ENCODE data around the gene MSLN.

DNA sequence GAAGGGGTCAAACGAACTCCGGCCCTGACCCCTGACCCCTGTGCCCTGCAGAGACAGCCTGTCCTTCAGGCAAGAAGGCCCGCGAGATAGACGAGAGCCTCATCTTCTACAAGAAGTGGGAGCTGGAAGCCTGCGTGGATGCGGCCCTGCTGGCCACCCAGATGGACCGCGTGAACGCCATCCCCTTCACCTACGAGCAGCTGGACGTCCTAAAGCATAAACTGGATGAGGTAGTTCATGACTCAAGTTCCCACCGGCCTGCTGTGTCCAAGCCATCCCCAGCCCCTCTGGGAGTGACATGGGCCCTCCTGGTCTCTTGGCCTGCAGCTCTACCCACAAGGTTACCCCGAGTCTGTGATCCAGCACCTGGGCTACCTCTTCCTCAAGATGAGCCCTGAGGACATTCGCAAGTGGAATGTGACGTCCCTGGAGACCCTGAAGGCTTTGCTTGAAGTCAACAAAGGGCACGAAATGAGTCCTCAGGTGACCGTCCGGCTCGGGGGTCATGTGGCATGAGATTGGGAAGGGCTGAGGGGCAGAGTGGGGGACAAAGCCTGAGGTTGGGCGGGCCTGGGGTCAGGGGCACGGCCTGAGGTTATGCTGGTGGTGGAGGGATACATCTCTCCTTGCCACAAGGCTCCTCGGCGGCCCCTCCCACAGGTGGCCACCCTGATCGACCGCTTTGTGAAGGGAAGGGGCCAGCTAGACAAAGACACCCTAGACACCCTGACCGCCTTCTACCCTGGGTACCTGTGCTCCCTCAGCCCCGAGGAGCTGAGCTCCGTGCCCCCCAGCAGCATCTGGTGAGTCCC, 5.7 kb downstream of the MSLN start:
- TF ChIP-seq, protein P1, sequence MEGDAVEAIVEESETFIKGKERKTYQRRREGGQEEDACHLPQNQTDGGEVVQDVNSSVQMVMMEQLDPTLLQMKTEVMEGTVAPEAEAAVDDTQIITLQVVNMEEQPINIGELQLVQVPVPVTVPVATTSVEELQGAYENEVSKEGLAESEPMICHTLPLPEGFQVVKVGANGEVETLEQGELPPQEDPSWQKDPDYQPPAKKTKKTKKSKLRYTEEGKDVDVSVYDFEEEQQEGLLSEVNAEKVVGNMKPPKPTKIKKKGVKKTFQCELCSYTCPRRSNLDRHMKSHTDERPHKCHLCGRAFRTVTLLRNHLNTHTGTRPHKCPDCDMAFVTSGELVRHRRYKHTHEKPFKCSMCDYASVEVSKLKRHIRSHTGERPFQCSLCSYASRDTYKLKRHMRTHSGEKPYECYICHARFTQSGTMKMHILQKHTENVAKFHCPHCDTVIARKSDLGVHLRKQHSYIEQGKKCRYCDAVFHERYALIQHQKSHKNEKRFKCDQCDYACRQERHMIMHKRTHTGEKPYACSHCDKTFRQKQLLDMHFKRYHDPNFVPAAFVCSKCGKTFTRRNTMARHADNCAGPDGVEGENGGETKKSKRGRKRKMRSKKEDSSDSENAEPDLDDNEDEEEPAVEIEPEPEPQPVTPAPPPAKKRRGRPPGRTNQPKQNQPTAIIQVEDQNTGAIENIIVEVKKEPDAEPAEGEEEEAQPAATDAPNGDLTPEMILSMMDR (conservative IDR thresholded peaks at IDR 0.05; ENCODE audit: low read depth in 2 of 2), result no peak
- TF ChIP-seq ETS1 (IDR thresholded peaks at IDR 0.05) (no peak), EZH2 (IDR thresholded peaks at IDR 0.05; ENCODE audit: low read depth, unreplicated experiment) (no peak), POLR2AphosphoS5 (IDR thresholded peaks at IDR 0.05; ENCODE audit: low read depth) (no peak), JUNB (IDR thresholded peaks at IDR 0.05; ENCODE audit: unreplicated experiment) (no peak), CREB1 (CRISPR knock-in tag; IDR thresholded peaks at IDR 0.05; ENCODE audit: low read depth) (no peak)
- TF ChIP-seq, protein P2, sequence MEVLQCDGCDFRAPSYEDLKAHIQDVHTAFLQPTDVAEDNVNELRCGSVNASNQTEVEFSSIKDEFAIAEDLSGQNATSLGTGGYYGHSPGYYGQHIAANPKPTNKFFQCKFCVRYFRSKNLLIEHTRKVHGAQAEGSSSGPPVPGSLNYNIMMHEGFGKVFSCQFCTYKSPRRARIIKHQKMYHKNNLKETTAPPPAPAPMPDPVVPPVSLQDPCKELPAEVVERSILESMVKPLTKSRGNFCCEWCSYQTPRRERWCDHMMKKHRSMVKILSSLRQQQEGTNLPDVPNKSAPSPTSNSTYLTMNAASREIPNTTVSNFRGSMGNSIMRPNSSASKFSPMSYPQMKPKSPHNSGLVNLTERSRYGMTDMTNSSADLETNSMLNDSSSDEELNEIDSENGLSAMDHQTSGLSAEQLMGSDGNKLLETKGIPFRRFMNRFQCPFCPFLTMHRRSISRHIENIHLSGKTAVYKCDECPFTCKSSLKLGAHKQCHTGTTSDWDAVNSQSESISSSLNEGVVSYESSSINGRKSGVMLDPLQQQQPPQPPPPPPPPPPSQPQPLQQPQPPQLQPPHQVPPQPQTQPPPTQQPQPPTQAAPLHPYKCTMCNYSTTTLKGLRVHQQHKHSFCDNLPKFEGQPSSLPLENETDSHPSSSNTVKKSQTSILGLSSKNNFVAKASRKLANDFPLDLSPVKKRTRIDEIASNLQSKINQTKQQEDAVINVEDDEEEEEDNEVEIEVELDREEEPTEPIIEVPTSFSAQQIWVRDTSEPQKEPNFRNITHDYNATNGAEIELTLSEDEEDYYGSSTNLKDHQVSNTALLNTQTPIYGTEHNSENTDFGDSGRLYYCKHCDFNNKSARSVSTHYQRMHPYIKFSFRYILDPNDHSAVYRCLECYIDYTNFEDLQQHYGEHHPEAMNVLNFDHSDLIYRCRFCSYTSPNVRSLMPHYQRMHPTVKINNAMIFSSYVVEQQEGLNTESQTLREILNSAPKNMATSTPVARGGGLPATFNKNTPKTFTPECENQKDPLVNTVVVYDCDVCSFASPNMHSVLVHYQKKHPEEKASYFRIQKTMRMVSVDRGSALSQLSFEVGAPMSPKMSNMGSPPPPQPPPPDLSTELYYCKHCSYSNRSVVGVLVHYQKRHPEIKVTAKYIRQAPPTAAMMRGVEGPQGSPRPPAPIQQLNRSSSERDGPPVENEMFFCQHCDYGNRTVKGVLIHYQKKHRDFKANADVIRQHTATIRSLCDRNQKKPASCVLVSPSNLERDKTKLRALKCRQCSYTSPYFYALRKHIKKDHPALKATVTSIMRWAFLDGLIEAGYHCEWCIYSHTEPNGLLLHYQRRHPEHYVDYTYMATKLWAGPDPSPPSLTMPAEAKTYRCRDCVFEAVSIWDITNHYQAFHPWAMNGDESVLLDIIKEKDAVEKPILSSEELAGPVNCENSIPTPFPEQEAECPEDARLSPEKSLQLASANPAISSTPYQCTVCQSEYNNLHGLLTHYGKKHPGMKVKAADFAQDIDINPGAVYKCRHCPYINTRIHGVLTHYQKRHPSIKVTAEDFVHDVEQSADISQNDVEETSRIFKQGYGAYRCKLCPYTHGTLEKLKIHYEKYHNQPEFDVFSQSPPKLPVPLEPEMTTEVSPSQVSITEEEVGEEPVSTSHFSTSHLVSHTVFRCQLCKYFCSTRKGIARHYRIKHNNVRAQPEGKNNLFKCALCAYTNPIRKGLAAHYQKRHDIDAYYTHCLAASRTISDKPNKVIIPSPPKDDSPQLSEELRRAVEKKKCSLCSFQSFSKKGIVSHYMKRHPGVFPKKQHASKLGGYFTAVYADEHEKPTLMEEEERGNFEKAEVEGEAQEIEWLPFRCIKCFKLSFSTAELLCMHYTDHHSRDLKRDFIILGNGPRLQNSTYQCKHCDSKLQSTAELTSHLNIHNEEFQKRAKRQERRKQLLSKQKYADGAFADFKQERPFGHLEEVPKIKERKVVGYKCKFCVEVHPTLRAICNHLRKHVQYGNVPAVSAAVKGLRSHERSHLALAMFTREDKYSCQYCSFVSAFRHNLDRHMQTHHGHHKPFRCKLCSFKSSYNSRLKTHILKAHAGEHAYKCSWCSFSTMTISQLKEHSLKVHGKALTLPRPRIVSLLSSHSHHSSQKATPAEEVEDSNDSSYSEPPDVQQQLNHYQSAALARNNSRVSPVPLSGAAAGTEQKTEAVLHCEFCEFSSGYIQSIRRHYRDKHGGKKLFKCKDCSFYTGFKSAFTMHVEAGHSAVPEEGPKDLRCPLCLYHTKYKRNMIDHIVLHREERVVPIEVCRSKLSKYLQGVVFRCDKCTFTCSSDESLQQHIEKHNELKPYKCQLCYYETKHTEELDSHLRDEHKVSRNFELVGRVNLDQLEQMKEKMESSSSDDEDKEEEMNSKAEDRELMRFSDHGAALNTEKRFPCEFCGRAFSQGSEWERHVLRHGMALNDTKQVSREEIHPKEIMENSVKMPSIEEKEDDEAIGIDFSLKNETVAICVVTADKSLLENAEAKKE (CRISPR knock-in tag; IDR thresholded peaks at IDR 0.05), result no peak
